Dedifferentiated amniotic fluid mesenchymal stem cell (primary cell): ENCODE measurements around the gene PLCB4.

Experiments used
- DNase-seq: peaks from one replicate; pipeline ENCODE4 v3.0.0-alpha.2; 2016; ENCODE audit errors: extremely low spot score

PLCB4 gene

GRCh38 chr20:9495701-9496100, 426.8 kb downstream of the PLCB4 start:
- DNase-seq, result no peak

GRCh38 chr20:9496155-9496554, 427.3 kb downstream of the PLCB4 start:
- DNase-seq, result no peak

- DNase-seq, result no peak
Measured at GRCh38 chr20:9498322-9498721, 429.4 kb downstream of the PLCB4 start.

GRCh38 chr20:9499126-9499899, 430.4 kb downstream of the PLCB4 start:
- DNase-seq, result no peak

- DNase-seq, result no peak
Measured at GRCh38 chr20:9500121-9500520, 431.2 kb downstream of the PLCB4 start.

- DNase-seq, result no peak
Measured at GRCh38 chr20:9501473-9501872, 432.6 kb downstream of the PLCB4 start.

GRCh38 chr20:9503526-9504245, 434.8 kb downstream of the PLCB4 start:
- DNase-seq, result no peak

GRCh38 chr20:9506280-9506821, 437.5 kb downstream of the PLCB4 start:
- no peak for DNase-seq

- DNase-seq, result no peak
Measured at GRCh38 chr20:9506964-9507369, 438.1 kb downstream of the PLCB4 start.

GRCh38 chr20:9507544-9508239, 438.8 kb downstream of the PLCB4 start:
- no peak for DNase-seq

- DNase-seq, result no peak
Measured at GRCh38 chr20:9508240-9508661, 439.4 kb downstream of the PLCB4 start.

GRCh38 chr20:9508696-9509178, 439.9 kb downstream of the PLCB4 start:
- DNase-seq, result no peak

GRCh38 chr20:9509246-9509645, 440.4 kb downstream of the PLCB4 start:
- DNase-seq, result no peak

GRCh38 chr20:9510911-9511310, 442.0 kb downstream of the PLCB4 start:
- DNase-seq, result no peak

GRCh38 chr20:9514072-9514460, 445.2 kb downstream of the PLCB4 start:
- DNase-seq, result no peak

GRCh38 chr20:9514461-9515213, 445.8 kb downstream of the PLCB4 start, which contains the start of gene LAMP5:
Gene LAMP5, plus strand, starts transcription at chr20:9514590. Its CDS starts 263 bp downstream, at chr20:9514853.
- no peak for DNase-seq

GRCh38 chr20:9515214-9515585, 446.3 kb downstream of the PLCB4 start:
- no peak for DNase-seq

- no peak for DNase-seq
Measured at GRCh38 chr20:9515741-9516233, 446.9 kb downstream of the PLCB4 start.

GRCh38 chr20:9516234-9516871, 447.5 kb downstream of the PLCB4 start:
- DNase-seq, result no peak

- DNase-seq, result no peak
Measured at GRCh38 chr20:9517297-9518162, 448.6 kb downstream of the PLCB4 start.
